ENCODE measurements around the gene SPATA1. TPM values are rescaled to one million over a fixed set of nuclear protein-coding genes. Genes with fewer than 3 reads are reported as not detected.

SPATA1 gene
- total and polyA plus RNA-seq, 9 of the 15 experiments (the other 6 are each of a cell fraction or from before 2014, with no cell fraction given): 0.79 to 2.9 (median 1.5) TPM

DNA sequence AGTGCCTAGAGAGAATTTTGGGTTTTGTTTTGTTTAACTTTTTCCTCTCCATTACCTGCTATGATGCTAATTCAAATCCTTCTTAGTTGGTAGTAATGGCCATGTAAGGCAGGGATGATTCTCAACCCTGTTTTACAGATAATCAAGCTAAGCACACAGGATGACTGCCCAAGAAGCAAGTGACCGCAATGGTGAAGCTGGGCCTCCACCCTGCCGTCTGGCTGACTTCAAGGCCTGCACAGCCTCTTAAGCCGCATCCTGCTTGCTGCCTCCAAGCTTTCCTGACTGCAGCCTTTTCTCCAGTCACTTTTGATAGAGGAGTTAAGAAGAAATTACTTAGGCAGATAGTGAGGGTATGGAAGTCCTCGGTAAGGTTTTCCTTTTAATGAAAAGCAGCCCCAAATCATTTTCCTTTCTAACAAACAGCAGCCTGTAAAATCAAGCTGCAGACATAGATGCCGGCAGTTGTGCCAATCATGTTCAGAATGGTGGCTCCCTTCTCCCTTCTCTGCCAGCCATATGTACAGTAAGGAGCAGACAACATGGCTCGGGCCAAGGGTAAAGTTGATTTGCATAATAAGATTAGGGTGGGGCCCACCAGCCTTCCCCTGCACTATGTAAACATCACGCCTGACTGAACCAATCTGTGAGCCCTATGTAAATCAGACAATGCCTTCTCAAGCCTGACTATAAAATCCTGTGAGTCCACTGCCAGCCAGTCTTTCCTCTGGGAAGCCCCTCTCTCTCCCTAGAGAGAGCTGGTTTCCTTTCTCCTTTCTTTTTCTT is 76.8 kb downstream of the SPATA1 start (continued):
- TF ChIP-seq, protein P1, sequence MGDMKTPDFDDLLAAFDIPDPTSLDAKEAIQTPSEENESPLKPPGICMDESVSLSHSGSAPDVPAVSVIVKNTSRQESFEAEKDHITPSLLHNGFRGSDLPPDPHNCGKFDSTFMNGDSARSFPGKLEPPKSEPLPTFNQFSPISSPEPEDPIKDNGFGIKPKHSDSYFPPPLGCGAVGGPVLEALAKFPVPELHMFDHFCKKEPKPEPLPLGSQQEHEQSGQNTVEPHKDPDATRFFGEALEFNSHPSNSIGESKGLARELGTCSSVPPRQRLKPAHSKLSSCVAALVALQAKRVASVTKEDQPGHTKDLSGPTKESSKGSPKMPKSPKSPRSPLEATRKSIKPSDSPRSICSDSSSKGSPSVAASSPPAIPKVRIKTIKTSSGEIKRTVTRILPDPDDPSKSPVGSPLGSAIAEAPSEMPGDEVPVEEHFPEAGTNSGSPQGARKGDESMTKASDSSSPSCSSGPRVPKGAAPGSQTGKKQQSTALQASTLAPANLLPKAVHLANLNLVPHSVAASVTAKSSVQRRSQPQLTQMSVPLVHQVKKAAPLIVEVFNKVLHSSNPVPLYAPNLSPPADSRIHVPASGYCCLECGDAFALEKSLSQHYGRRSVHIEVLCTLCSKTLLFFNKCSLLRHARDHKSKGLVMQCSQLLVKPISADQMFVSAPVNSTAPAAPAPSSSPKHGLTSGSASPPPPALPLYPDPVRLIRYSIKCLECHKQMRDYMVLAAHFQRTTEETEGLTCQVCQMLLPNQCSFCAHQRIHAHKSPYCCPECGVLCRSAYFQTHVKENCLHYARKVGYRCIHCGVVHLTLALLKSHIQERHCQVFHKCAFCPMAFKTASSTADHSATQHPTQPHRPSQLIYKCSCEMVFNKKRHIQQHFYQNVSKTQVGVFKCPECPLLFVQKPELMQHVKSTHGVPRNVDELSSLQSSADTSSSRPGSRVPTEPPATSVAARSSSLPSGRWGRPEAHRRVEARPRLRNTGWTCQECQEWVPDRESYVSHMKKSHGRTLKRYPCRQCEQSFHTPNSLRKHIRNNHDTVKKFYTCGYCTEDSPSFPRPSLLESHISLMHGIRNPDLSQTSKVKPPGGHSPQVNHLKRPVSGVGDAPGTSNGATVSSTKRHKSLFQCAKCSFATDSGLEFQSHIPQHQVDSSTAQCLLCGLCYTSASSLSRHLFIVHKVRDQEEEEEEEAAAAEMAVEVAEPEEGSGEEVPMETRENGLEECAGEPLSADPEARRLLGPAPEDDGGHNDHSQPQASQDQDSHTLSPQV (IDR thresholded peaks at IDR 0.05): 0 out of 2 replicates have a peak, but pooled peaks have one; percentile 34
- TF ChIP-seq HMG20B (CRISPR knock-in tag; IDR thresholded peaks at IDR 0.05): no peak
- no peak for TF ChIP-seq SIN3A (IDR thresholded peaks at IDR 0.05; ENCODE audit: borderline replicate concordance in 2 of 2, control insufficient read depth in 1 of 2, low read depth in 2 of 2, low read length in 2 of 2)
- no peak for TF ChIP-seq ZNF76 (CRISPR knock-in tag; IDR thresholded peaks at IDR 0.05; ENCODE audit: borderline replicate concordance)
- no peak for TF ChIP-seq TARDBP (IDR thresholded peaks at IDR 0.05)
- no peak for TF ChIP-seq SMAD3 (CRISPR knock-in tag; conservative IDR thresholded peaks at IDR 0.05)
- TF ChIP-seq TFAP4 (CRISPR knock-in tag; IDR thresholded peaks at IDR 0.05; ENCODE audit: borderline replicate concordance): no peak; the same call in 1 of the 2 replicates
- TF ChIP-seq ZFX (CRISPR knock-in tag; IDR thresholded peaks at IDR 0.05): no peak
- TF ChIP-seq ESRRA (IDR thresholded peaks at IDR 0.05; ENCODE audit: borderline replicate concordance, low read depth): no peak
- TF ChIP-seq ZFP30 (CRISPR knock-in tag; IDR thresholded peaks at IDR 0.05; ENCODE audit: borderline replicate concordance): no peak
- no peak for TF ChIP-seq ZNF766 (CRISPR knock-in tag; conservative IDR thresholded peaks at IDR 0.05)
- no peak for TF ChIP-seq RBM17 (IDR thresholded peaks at IDR 0.05; ENCODE audit: borderline replicate concordance, low read depth, low read length)
- TF ChIP-seq, protein P2, sequence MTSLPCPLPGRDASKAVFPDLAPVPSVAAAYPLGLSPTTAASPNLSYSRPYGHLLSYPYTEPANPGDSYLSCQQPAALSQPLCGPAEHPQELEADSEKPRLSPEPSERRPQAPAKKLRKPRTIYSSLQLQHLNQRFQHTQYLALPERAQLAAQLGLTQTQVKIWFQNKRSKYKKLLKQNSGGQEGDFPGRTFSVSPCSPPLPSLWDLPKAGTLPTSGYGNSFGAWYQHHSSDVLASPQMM (CRISPR knock-in tag; IDR thresholded peaks at IDR 0.05): no peak
- TF ChIP-seq ZNF282 (CRISPR knock-in tag; IDR thresholded peaks at IDR 0.05): no peak
- no peak for TF ChIP-seq IFI16 (CRISPR knock-in tag; IDR thresholded peaks at IDR 0.05)
- TF ChIP-seq CTBP1 (IDR thresholded peaks at IDR 0.05; ENCODE audit: borderline replicate concordance): no peak
- 0 out of 2 replicates have a peak, but pooled peaks have one; percentile 23 for TF ChIP-seq PKNOX1 (IDR thresholded peaks at IDR 0.05)
- peak; percentile 21; the same call in 1 of the 2 replicates for TF ChIP-seq JUND (IDR thresholded peaks at IDR 0.05; ENCODE audit: borderline replicate concordance, low read depth, low read length)
- TF ChIP-seq JUND (tag; IDR thresholded peaks at IDR 0.05; ENCODE audit: borderline replicate concordance, low read depth, low read length): no peak
- TF ChIP-seq DMBX1 (CRISPR knock-in tag; IDR thresholded peaks at IDR 0.05; ENCODE audit: borderline replicate concordance): no peak
- TF ChIP-seq PTRF (tag; IDR thresholded peaks at IDR 0.05): no peak
- TF ChIP-seq EP300 (IDR thresholded peaks at IDR 0.05; ENCODE audit: low read length): no peak
